ENCODE measurements around the gene SETD1B. TPM values are rescaled to one million over a fixed set of nuclear protein-coding genes. Genes with fewer than 3 reads are reported as not detected.
A peak's percentile ranks its signal among the peaks of the same experiment; 100 is the strongest.

SETD1B gene
- total RNA-seq, 1 experiment from 2014 or later, result 23.8 TPM

DNA sequence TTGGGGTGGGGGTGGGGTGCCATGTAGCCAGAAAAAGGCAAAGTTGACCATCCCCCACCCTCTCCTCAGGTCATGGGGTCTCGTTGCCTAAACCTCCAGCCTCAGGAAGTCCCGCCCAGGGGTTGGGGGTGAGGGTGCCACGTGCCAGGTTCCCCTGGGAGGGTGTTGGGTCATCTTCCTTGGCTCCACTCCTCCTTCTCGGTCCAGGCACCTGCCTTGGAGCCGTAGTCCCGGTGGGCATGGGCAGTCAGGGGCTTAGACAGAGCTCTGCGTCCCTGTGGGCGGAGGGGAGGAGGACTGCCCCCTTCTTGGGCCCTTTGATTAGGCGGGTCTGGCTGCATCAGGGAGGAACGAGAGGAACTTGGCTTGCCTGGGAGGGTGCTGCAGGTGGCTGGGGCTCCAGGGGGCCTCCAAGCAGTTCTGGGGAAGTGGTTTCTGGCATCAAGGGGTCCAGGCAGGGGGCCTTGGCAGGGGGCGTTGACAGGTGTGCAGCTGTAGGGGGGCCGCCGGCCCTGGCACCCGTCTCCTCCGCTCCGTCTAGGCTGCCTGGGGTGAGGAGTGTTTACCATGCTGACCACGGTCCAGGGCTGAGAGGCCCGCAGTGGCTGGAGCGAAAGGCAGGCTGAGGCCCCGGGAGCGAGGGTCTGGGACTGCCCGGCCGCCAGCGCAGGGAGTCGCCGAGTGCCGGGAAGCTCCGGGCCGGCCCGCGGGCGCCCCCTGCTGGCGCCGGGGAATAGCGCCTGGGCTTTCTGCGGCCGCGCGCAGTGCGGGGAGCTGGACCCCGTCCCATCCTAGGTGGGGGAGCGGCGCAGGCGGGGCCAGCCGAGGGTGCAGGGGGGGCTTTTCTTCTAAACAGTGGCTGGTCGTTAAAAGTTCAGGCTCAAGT, 7.9 kb downstream of the SETD1B start:
- Histone ChIP-seq H3K4me3 (ENCODE audit: low read depth, low read length, poor library complexity, severe bottlenecking) (peak overlapping the region; percentile 38), H3K4me1 (ENCODE audit: insufficient read depth, low read length, poor library complexity, severe bottlenecking) (peaks cover 23% of the 10 kb centered on the region), H3K27ac (ENCODE audit: low read depth, low read length, poor library complexity, severe bottlenecking) (peak overlapping the region; percentile 47), H3K27me3 (replicated peaks; ENCODE audit: insufficient read depth, low read depth, low read length, poor library complexity) (no peaks in the 10 kb centered on the region), H3K36me3 (ENCODE audit: insufficient read depth, low read length, poor library complexity, severe bottlenecking) (peaks cover 55% of the 10 kb centered on the region), H3K9me3 (ENCODE audit: low read depth, low read length, poor library complexity, severe bottlenecking) (no peaks in the 10 kb centered on the region)
- ChIA-PET CTCF (interaction anchor here (0.5 to 2.5 kb wide), 13 partner anchors 12 to 595 kb away, joined by 3 to 82 read pairs (median 4); partner anchors contain the start of genes RHOF and TMEM120B), POLR2A (ENCODE audit: low non-redundant PET) (interaction anchor here (0.6 to 1.6 kb wide), 2 partner anchors 9 to 1155 kb away, joined by 4 to 7 read pairs; partner anchors contain the start of gene ABCB9)
- peak; percentile 73 for DNase-seq (ENCODE audit: low spot score)
- no TSS peak for BruUV-seq (replicated peaks)
- no peak for TF ChIP-seq EZH2 (IDR thresholded peaks at IDR 0.05; ENCODE audit: borderline replicate concordance, low read depth, low read length, poor library complexity, severe bottlenecking)
- peak; percentile 83 for TF ChIP-seq CTCF (conservative IDR thresholded peaks at IDR 0.05; ENCODE audit: low read depth, low read length)
- intact Hi-C loops (cut with micrococcal nuclease; ENCODE audit: unreplicated experiment), result loop anchor here (1.0 kb wide), 1 partner anchor 16 kb away; no protein-coding TSS in a partner anchor

DNA sequence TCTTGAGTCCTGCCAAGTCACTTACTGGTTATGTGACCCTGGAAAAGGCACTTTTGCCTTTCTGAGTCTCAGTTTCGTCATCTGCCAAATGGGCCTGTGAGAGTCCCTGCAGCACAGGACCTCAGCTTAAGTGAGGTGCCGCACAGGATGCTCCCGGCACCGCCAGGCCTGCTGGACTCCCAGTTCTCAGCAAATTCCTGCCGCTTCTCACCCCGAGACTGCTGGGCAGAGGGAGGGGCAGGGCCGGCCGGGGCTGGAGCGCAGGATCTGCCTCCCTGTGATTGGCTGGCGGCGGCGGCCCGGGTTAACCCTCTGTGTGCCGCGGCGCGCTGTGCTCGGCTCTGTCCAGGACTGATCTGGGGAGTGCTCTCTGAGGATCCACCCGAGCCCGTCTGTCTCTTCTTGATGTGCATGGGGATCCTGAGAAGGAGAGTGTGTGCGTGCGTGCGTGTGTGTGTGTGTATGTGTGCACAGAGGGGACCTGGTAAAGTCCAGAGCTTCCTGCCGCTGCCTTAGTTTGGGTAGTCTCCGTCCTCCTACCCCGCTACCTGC, 8.6 kb downstream of the SETD1B start:
- Histone ChIP-seq H3K4me3 (ENCODE audit: low read depth, low read length, poor library complexity, severe bottlenecking) (peak overlapping the region; percentile 38), H3K27ac (ENCODE audit: low read depth, low read length, poor library complexity, severe bottlenecking) (no peak overlapping the region), H3K36me3 (ENCODE audit: insufficient read depth, low read length, poor library complexity, severe bottlenecking) (peaks cover 63% of the 10 kb centered on the region), H3K4me1 (ENCODE audit: insufficient read depth, low read length, poor library complexity, severe bottlenecking) (peaks cover 17% of the 10 kb centered on the region), H3K9me3 (ENCODE audit: low read depth, low read length, poor library complexity, severe bottlenecking) (no peaks in the 10 kb centered on the region), H3K27me3 (replicated peaks; ENCODE audit: insufficient read depth, low read depth, low read length, poor library complexity) (no peaks in the 10 kb centered on the region)
- ChIA-PET POLR2A (ENCODE audit: low non-redundant PET) (no interaction called here), CTCF (interaction anchor here (0.5 to 2.5 kb wide), 10 partner anchors 13 to 594 kb away, joined by 3 to 82 read pairs (median 4); partner anchors contain the start of genes RHOF and TMEM120B)
- DNase-seq (ENCODE audit: low spot score), result peak; percentile 64
- intact Hi-C loops (cut with micrococcal nuclease; ENCODE audit: unreplicated experiment), result loop anchor here (1.0 kb wide), 1 partner anchor 17 kb away; no protein-coding TSS in a partner anchor
- no TSS peak for BruUV-seq (replicated peaks)
- TF ChIP-seq EZH2 (IDR thresholded peaks at IDR 0.05; ENCODE audit: borderline replicate concordance, low read depth, low read length, poor library complexity, severe bottlenecking) (no peak), CTCF (conservative IDR thresholded peaks at IDR 0.05; ENCODE audit: low read depth, low read length) (peak; percentile 31; the same call in 1 of the 2 replicates)

Data from A673 (cell line).